ENCODE measurements around the gene PCK1. TPM values are rescaled to one million over a fixed set of nuclear protein-coding genes. Genes with fewer than 3 reads are reported as not detected.
A peak's percentile ranks its signal among the peaks of the same experiment; 100 is the strongest.

Gene PCK1
- total and polyA plus RNA-seq, 2 of the 13 experiments (the other 11 are each of a cell fraction or from before 2014, with no cell fraction given) = 6.5 to 12.6 TPM

GRCh38 chr20:57546956-57547649 lies 13.8 kb upstream of the PCK1 start (continued):
- TF ChIP-seq MAX (IDR thresholded peaks at IDR 0.05) = peak; percentile 90
- peak; percentile 100 for TF ChIP-seq FOSL2 (CRISPR knock-in tag; IDR thresholded peaks at IDR 0.05)
- TF ChIP-seq NR0B2 (CRISPR knock-in tag; IDR thresholded peaks at IDR 0.05) = no peak
- peak; percentile 56 for TF ChIP-seq MNT (IDR thresholded peaks at IDR 0.05)
- TF ChIP-seq SMARCC2 (IDR thresholded peaks at IDR 0.05) = peak; percentile 77; the same call in 1 of the 2 replicates
- 0 out of 2 replicates have a peak, but pooled peaks have one; percentile 29 for TF ChIP-seq ARNTL (CRISPR knock-in tag; IDR thresholded peaks at IDR 0.05)
- TF ChIP-seq PREB (CRISPR knock-in tag; IDR thresholded peaks at IDR 0.05) = no peak
- no peak for TF ChIP-seq ZNF660 (CRISPR knock-in tag; IDR thresholded peaks at IDR 0.05; ENCODE audit: borderline replicate concordance, low read depth)
- TF ChIP-seq HNF4G (IDR thresholded peaks at IDR 0.05; ENCODE audit: borderline replicate concordance, low read depth, low read length) = peak; percentile 29; the same call in 1 of the 2 replicates
- peak; percentile 51; the same call in 1 of the 2 replicates for TF ChIP-seq HNF4G (CRISPR knock-in tag; IDR thresholded peaks at IDR 0.05; ENCODE audit: borderline replicate concordance, low read depth)
- no peak; the same call in 1 of the 2 replicates for TF ChIP-seq CBX2 (IDR thresholded peaks at IDR 0.05; ENCODE audit: low read depth, low read length)
- peak; percentile 85; the same call in 1 of the 2 replicates for TF ChIP-seq CBX2 (CRISPR knock-in tag; IDR thresholded peaks at IDR 0.05; ENCODE audit: low read depth)
- TF ChIP-seq CHCHD3 (CRISPR knock-in tag; IDR thresholded peaks at IDR 0.05) = no peak
- TF ChIP-seq MLX (CRISPR knock-in tag; IDR thresholded peaks at IDR 0.05) = peak; percentile 99
- no peak for TF ChIP-seq PHB2 (IDR thresholded peaks at IDR 0.05; ENCODE audit: partially characterized antibody)
- TF ChIP-seq SOX13 (IDR thresholded peaks at IDR 0.05) = peak; percentile 87
- no peak for TF ChIP-seq SOX13 (CRISPR knock-in tag; conservative IDR thresholded peaks at IDR 0.05 in 1 of 2, IDR thresholded peaks at IDR 0.05 in 1 of 2)
- TF ChIP-seq KLF16 (CRISPR knock-in tag; IDR thresholded peaks at IDR 0.05) = peak in 1 of 2 experiments; percentile 83; a peak in 2 of 4 replicates
- TF ChIP-seq NFKBIZ (CRISPR knock-in tag; IDR thresholded peaks at IDR 0.05) = peak; percentile 81; the same call in 1 of the 2 replicates
- TF ChIP-seq YY1 (IDR thresholded peaks at IDR 0.05; ENCODE audit: insufficient read depth, insufficient replicate concordance, low read depth, low read length) = peak; percentile 29
- no peak for TF ChIP-seq MAF1 (CRISPR knock-in tag; IDR thresholded peaks at IDR 0.05; ENCODE audit: borderline replicate concordance)
- peak; percentile 86 for TF ChIP-seq CEBPB (IDR thresholded peaks at IDR 0.05; ENCODE audit: borderline replicate concordance, low read depth, low read length)
- TF ChIP-seq KDM6A (CRISPR knock-in tag; IDR thresholded peaks at IDR 0.05; ENCODE audit: low read depth) = 0 out of 2 replicates have a peak, but pooled peaks have one; percentile 68
- TF ChIP-seq RARG (CRISPR knock-in tag; IDR thresholded peaks at IDR 0.05; ENCODE audit: low read depth) = no peak
- no peak for TF ChIP-seq ZNF235 (CRISPR knock-in tag; IDR thresholded peaks at IDR 0.05; ENCODE audit: borderline replicate concordance)
- TF ChIP-seq NR2F2 (IDR thresholded peaks at IDR 0.05; ENCODE audit: borderline replicate concordance, low read depth) = peak; percentile 63
- no peak for TF ChIP-seq ZNF619 (CRISPR knock-in tag; IDR thresholded peaks at IDR 0.05)
- TF ChIP-seq FOXA1 (IDR thresholded peaks at IDR 0.05) = no peak
- TF ChIP-seq FOXA1 (CRISPR knock-in tag; IDR thresholded peaks at IDR 0.05) = no peak
